Gastrocnemius medialis (tissue), 4 donors: ENCODE data around the gene PIGQ.

Source experiments
- CTCF ChIP-seq, 5 experiments: fragments of 450-650 bp in 3 of 5; fragments of 200-600 bp in 2 of 5; sonication (generic) in 2 of 5; IDR thresholded peaks in 4 of 5; conservative IDR thresholded peaks in 1 of 5; 1 replicate in 4 of 5; 2 replicates in 1 of 5; pipeline ENCODE4 v1.5.1; 2016 to 2019; ENCODE audit warnings: antibody characterized with exemption in 5 of 5, mild to moderate bottlenecking in 3 of 5, moderate library complexity in 3 of 5
- POLR2A ChIP-seq, 2 donors: fragments of 450-650 bp; IDR thresholded peaks; one replicate each; pipeline ENCODE4 v1.6.1; 2017; ENCODE audit warnings: antibody characterized with exemption in 2 of 2, mild to moderate bottlenecking in 2 of 2, moderate library complexity in 2 of 2

GRCh38 chr16:552171-552570 is 17.6 kb upstream of the PIGQ start:
- no peak for TF ChIP-seq CTCF (IDR thresholded peaks at IDR 0.05 in 4 of 5, conservative IDR thresholded peaks at IDR 0.05 in 1 of 5)
- no peak for TF ChIP-seq POLR2A (IDR thresholded peaks at IDR 0.05)
